ENCODE data around the gene SLC25A23. TPM values are rescaled to one million over a fixed set of nuclear protein-coding genes. Genes with fewer than 3 reads are reported as not detected.

SLC25A23 gene
- total and polyA plus RNA-seq, 4 donors: 9.3 to 34.6 (median 22.7) TPM

GRCh38 chr19:6433165-6433564 is 26.4 kb downstream of the SLC25A23 start:
- Histone ChIP-seq H3K4me3 (ENCODE audit: low read depth in 1 of 3, low read length in 3 of 3) (no peak overlapping the region), H3K27me3 (ENCODE audit: control insufficient read depth in 4 of 4, insufficient read depth in 4 of 4, low read length in 3 of 4) (no peaks in the 10 kb centered on the region), H3K9ac (ENCODE audit: low read depth in 1 of 2, low read length in 2 of 2) (no peak overlapping the region), H3K4me1 (ENCODE audit: control insufficient read depth in 4 of 4, insufficient read depth in 4 of 4, low read length in 3 of 4) (no peaks in the 10 kb centered on the region), H3K36me3 (ENCODE audit: control insufficient read depth in 4 of 4, insufficient read depth in 3 of 4, low read depth in 1 of 4, low read length in 3 of 4) (no peaks in the 10 kb centered on the region), H3K27ac (ENCODE audit: low read depth in 1 of 2, low read length in 2 of 2) (no peak overlapping the region), H3K9me3 (ENCODE audit: control insufficient read depth in 4 of 4, low read length in 3 of 4) (no peaks in the 10 kb centered on the region)
- TF ChIP-seq SP1 (IDR thresholded peaks at IDR 0.05): no peak
- no peak for TF ChIP-seq NR2F2 (IDR thresholded peaks at IDR 0.05)
- no peak for TF ChIP-seq REST (IDR thresholded peaks at IDR 0.05)
- no peak for TF ChIP-seq FOXA1 (IDR thresholded peaks at IDR 0.05)
- no peak for TF ChIP-seq HNF4G (IDR thresholded peaks at IDR 0.05)
- no peak for TF ChIP-seq CTCF (IDR thresholded peaks at IDR 0.05; ENCODE audit: low read depth, low read length, missing input control)
- TF ChIP-seq MAX (IDR thresholded peaks at IDR 0.05): no peak
- no peak for TF ChIP-seq FOXA2 (IDR thresholded peaks at IDR 0.05)
- no peak for TF ChIP-seq RAD21 (IDR thresholded peaks at IDR 0.05)
- TF ChIP-seq RXRA (IDR thresholded peaks at IDR 0.05): no peak
- no peak for TF ChIP-seq EGR1 (IDR thresholded peaks at IDR 0.05; ENCODE audit: low read depth in 2 of 2)
- TF ChIP-seq JUND (IDR thresholded peaks at IDR 0.05): no peak
- TF ChIP-seq GABPA (IDR thresholded peaks at IDR 0.05 in 1 of 2, conservative IDR thresholded peaks at IDR 0.05 in 1 of 2): no peak
- no peak for TF ChIP-seq ZBTB33 (IDR thresholded peaks at IDR 0.05)
- no peak for TF ChIP-seq TAF1 (conservative IDR thresholded peaks at IDR 0.05)
- TF ChIP-seq ATF3 (IDR thresholded peaks at IDR 0.05): no peak
- no peak for TF ChIP-seq HNF4A (conservative IDR thresholded peaks at IDR 0.05)
- no peak for TF ChIP-seq YY1 (IDR thresholded peaks at IDR 0.05)
- no peak for DNase-seq (ENCODE audit: low spot score)
- 90% methylated on average over 11 of the region's 11 CpGs for WGBS
